ES-I3 (cell line): ENCODE data around the gene SLIT3.

Experiments
- H3K36me3 ChIP-seq: 2 replicates; pipeline ENCODE4 v1.6.1; 2013; ENCODE audit warnings: mild to moderate bottlenecking, low read length, control low read depth, moderate library complexity; ENCODE audit not compliant: insufficient read depth
- H3K4me1 ChIP-seq: 2 replicates; pipeline ENCODE4 v1.6.1; 2013; ENCODE audit warnings: mild to moderate bottlenecking, control low read depth, low read length; ENCODE audit not compliant: insufficient read depth
- H3K9ac ChIP-seq: 2 replicates; pipeline ENCODE4 v1.6.1; 2013; ENCODE audit warnings: low read depth, mild to moderate bottlenecking, low read length, moderate library complexity
- H3K9me3 ChIP-seq: 2 replicates; pipeline ENCODE4 v1.6.1; 2013; ENCODE audit warnings: mild to moderate bottlenecking, low read length, moderate library complexity; ENCODE audit not compliant: control insufficient read depth, insufficient read depth

SLIT3 gene

GRCh38 chr5:169270827-169271226, 30.1 kb downstream of the SLIT3 start:
- no peak overlapping the region for H3K9ac ChIP-seq
- no peaks in the 10 kb centered on the region for H3K9me3 ChIP-seq
- no peaks in the 10 kb centered on the region for H3K36me3 ChIP-seq
- no peaks in the 10 kb centered on the region for H3K4me1 ChIP-seq

GRCh38 chr5:169268019-169268418, 32.9 kb downstream of the SLIT3 start:
- H3K4me1 ChIP-seq, result no peaks in the 10 kb centered on the region; the same call in 1 of the 2 replicates
- H3K36me3 ChIP-seq, result no peaks in the 10 kb centered on the region
- H3K9ac ChIP-seq, result no peak overlapping the region
- no peaks in the 10 kb centered on the region for H3K9me3 ChIP-seq

DNA sequence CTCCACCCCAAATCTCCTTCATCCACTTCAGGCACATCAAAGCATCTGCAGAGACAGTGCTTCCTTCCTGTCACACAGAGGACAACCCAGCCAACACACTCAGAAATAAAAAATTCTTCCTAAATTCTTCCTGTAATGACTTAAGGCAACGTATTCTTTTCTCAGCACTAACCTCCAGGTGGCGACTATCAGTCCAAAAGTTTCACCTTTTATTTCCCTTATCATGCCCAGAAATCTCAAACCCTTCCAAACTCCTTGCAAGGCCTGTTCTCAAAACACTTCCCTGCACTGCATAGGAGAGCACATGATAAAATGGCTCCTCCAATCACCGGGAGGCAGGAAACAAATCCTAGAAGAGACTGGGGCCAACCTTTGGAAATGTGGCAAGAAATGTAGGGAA, 35.1 kb downstream of the SLIT3 start:
- Histone ChIP-seq H3K9me3 (no peaks in the 10 kb centered on the region), H3K9ac (no peak overlapping the region), H3K4me1 (no peaks in the 10 kb centered on the region; the same call in 1 of the 2 replicates), H3K36me3 (no peaks in the 10 kb centered on the region)

DNA sequence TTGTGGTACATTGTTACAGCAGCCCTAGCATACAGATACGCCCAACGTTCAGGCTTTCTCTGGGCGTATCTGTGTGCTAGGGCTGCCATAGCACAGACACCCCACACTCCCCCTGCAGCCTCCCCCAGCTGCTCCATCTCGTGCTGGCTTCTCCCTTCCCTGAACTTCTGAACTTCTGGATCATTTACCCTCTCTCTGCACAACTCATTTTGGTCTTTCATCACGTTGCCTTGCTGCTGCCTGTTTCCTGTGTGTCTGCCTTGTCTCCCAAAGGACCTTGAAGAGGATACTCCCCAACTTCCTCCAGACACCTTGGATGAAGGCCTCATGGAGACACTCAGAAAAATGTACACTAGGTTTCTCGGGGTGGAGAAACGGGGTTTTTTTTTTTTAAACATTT, 37.3 kb downstream of the SLIT3 start:
- no peak overlapping the region for H3K9ac ChIP-seq
- H3K9me3 ChIP-seq, result no peaks in the 10 kb centered on the region
- no peaks in the 10 kb centered on the region; the same call in 1 of the 2 replicates for H3K4me1 ChIP-seq
- no peaks in the 10 kb centered on the region for H3K36me3 ChIP-seq

GRCh38 chr5:169260896-169261569, 39.9 kb downstream of the SLIT3 start:
- no peaks in the 10 kb centered on the region; the same call in 1 of the 2 replicates for H3K4me1 ChIP-seq
- no peaks in the 10 kb centered on the region for H3K9me3 ChIP-seq
- H3K9ac ChIP-seq, result no peak overlapping the region
- no peaks in the 10 kb centered on the region for H3K36me3 ChIP-seq

DNA sequence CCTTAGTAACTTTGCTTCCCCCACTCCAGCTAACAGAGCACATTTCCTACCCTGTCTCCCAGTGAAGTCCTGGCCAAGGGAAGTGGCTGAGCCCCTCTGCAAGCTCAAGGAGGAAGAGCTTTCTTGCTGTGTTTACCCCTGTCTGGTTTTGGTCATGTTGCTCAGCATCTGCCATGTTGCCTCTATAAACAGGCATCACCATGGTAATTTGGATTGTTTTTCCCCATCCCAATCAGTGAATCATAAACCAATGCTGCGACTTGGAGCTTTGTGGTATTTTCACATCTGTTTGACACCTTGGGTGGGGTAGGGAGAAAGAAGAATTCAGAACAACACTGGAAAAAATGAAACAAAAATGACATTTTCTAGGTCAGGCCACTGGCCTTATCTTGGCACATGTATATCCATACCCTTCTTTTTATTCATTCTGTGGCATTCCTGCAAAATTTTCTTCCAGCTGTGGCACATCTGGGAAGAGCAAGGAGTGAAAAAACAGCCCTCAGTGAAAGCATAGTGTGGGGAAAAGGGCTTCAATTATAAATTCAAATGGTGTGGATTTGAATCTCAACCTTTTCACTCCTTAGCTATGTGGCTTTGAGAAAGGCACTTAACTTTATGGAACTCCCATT, 42.5 kb downstream of the SLIT3 start:
- no peaks in the 10 kb centered on the region for H3K36me3 ChIP-seq
- H3K9ac ChIP-seq, result no peak overlapping the region
- H3K4me1 ChIP-seq, result no peaks in the 10 kb centered on the region
- no peaks in the 10 kb centered on the region for H3K9me3 ChIP-seq

DNA sequence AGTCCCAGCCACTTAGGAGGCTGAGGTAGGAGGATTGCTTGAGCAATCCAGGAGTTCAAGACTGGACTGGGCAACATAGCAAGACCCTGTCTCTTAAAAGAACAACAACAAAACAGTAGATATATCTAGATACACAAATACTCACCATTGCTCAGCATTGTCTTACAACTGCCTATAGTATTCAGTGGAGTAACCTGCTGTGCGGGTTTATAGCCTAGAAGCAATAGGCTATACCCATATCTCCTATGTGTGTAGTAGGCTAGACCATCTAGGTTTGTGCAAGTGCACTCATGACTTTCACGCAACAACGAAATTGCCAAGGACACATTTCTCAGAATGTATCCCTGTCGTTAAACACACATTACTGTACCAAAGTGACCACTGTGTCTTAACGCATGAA, 44.7 kb downstream of the SLIT3 start:
- Histone ChIP-seq H3K36me3 (no peaks in the 10 kb centered on the region), H3K9me3 (no peaks in the 10 kb centered on the region), H3K9ac (no peak overlapping the region), H3K4me1 (no peaks in the 10 kb centered on the region)

- no peaks in the 10 kb centered on the region for H3K4me1 ChIP-seq
- H3K9me3 ChIP-seq, result no peaks in the 10 kb centered on the region
- H3K9ac ChIP-seq, result no peak overlapping the region
- H3K36me3 ChIP-seq, result no peaks in the 10 kb centered on the region
These were observed 47.9 kb downstream of the SLIT3 start for GRCh38 chr5:169253071-169253470.

GRCh38 chr5:169251333-169252084, 49.4 kb downstream of the SLIT3 start:
- Histone ChIP-seq H3K4me1 (no peaks in the 10 kb centered on the region), H3K9ac (no peak overlapping the region), H3K36me3 (no peaks in the 10 kb centered on the region), H3K9me3 (no peaks in the 10 kb centered on the region)

DNA sequence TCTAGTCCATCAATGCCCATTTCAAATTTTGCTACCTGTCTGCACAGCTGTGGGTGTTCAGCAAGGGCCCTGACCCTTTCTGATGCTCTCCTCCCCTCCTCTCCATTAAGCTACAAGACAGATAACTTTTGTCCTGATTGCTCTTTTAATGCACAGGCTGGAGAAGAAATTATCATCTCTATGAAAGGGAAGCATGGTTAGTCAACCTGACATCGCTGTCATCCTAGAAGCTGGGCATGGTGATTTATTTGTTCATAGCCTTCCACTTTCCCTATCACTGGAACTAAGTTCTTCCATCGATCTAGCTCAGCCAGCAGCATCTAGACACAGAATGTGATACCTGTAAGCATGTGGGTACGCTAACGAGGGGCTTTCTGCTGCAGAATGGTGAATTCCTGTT, 50.1 kb downstream of the SLIT3 start:
- Histone ChIP-seq H3K9ac (no peak overlapping the region), H3K4me1 (no peaks in the 10 kb centered on the region), H3K9me3 (no peaks in the 10 kb centered on the region), H3K36me3 (no peaks in the 10 kb centered on the region)

DNA sequence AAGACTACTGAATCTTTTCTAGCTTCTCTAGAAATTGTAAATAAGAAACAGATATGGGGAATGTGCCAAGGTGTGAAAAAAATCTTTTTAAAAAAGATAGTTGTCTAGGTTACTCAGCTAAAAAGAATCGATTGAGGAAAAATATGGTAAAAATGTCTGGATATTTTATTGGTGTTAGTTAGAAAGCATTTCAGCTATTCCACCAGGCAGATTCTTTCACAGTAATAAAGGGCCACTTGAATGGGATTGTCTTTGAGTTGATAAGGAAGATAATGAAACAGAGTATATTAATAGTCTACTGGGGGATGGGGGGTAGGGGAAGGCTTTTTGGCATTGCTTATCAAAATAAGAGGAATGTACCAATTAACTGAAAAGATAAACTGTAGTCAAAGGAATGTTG, 51.9 kb downstream of the SLIT3 start:
- no peaks in the 10 kb centered on the region for H3K4me1 ChIP-seq
- no peaks in the 10 kb centered on the region for H3K36me3 ChIP-seq
- H3K9me3 ChIP-seq, result no peaks in the 10 kb centered on the region
- H3K9ac ChIP-seq, result no peak overlapping the region

DNA sequence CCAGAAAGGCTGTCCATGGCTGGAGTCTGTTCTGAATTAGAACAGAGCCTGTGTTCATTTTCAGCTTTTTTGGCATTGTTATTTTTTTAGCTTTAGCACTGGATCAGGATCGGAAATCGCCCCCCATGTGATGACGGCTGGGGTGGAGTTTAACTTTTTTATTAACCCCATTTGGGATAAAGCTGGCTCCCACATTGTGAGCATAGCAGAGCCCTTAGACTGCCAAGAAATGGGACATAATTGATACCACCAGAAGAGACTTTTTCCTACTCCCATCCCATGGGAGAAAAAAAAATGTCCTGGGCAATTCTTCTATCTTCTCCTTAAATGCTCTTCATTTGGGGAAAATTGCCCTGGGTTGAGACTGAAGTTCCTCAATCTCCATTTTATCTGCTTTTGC, 52.4 kb downstream of the SLIT3 start:
- H3K9ac ChIP-seq, result no peak overlapping the region
- H3K4me1 ChIP-seq, result no peaks in the 10 kb centered on the region
- no peaks in the 10 kb centered on the region for H3K9me3 ChIP-seq
- no peaks in the 10 kb centered on the region for H3K36me3 ChIP-seq

DNA sequence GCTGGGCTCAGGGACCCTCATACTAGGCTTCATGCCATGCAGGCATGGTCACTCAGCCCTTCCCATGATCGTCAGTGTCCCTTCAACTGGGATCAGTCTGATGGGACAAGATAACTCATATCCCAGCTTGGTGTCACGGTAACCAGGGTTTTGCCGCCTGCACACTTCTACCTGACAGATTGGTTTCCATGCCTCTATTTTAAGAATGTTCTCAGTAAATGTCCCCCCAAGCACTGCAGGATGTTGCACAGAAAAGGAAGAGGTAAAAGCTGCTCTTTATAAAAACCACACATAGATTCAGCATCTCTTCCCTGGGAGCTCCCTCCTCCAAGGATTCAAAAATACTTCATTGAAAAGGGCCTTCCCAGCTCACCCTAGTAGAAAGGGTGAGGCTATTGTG, 56.1 kb downstream of the SLIT3 start:
- H3K4me1 ChIP-seq, result no peaks in the 10 kb centered on the region
- H3K9ac ChIP-seq, result no peak overlapping the region
- no peaks in the 10 kb centered on the region for H3K36me3 ChIP-seq
- no peaks in the 10 kb centered on the region for H3K9me3 ChIP-seq

GRCh38 chr5:169243651-169244422, 57.1 kb downstream of the SLIT3 start:
- Histone ChIP-seq H3K9me3 (peaks cover under 1% of the 10 kb centered on the region; the same call in 1 of the 2 replicates), H3K4me1 (no peaks in the 10 kb centered on the region), H3K9ac (no peak overlapping the region), H3K36me3 (no peaks in the 10 kb centered on the region)
